Right lobe of liver (tissue), 4 donors: ENCODE data around the gene VPS11.
A peak's percentile ranks its signal among the peaks of the same experiment; 100 is the strongest.

Experiments
- POLR2A ChIP-seq: fragments of 450-650 bp; IDR thresholded peaks from one replicate; pipeline ENCODE4 v1.6.1; 2017; ENCODE audit warnings: antibody characterized with exemption, mild to moderate bottlenecking
- TF ChIP-seq, protein P1 (sequence below), 4 donors: fragments of 200-600 bp in 3 of 4; fragments of 450-650 bp in 1 of 4; IDR thresholded peaks; one replicate each; pipeline versions ENCODE4 v1.5.1 to v1.8.0; 2016 to 2022; ENCODE audit warnings: antibody characterized with exemption in 4 of 4, mild to moderate bottlenecking in 2 of 4
- donor health status: DM: no; HTN: no; CAD: no.
- donor health status: DM: no; HTN: no; CAD: no.
- donor health status: DM: no; HTN: yes; CAD: no.

DNA sequence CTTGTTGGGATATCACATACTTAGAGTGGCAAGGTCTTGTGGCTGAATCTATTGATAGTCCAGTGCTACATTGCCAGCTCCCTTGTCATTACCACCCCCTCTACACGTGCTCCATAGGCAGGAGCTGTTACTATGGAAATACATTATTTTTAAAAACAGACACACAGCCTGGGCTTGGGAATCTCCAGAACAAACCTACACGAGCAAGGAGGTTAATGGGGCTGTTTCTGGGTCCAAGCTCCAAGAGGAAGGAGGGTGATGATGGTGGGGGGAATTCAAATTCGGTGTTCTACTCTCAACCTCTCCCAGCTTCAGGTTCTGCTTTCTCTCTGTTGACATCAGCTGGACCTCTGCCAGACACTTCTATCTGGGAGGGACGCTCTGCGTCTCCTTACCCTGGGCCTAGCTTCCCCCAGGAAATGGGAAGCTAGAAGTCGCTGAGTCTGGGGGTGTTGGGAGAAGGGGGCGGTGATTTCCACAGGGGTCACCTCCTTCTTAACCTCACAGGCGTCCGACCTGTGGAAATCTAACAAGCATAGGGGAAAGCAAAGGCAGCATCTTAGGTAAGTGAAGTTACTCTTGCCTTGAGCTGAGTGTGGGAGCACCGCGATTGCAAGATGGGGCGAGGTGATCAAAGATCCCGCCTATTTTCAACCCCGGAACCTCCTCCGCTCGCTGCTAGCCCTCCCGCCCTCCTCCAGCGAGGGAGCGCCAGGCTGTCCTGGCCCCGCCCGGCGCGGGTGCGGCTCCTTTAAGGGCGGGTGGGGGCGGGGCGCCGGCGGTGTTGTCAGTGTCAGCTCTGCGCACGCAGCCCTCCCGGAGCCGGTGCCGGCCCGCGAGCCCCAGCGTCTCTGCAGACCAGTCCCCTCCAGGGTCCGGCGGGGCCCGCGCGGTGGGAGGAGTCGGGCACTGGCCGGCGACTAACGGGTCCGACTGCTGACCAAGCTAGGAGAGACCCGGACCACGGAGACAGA lies 39.2 kb downstream of the VPS11 start, which contains the start of gene C2CD2L:
- TF ChIP-seq, protein P1, sequence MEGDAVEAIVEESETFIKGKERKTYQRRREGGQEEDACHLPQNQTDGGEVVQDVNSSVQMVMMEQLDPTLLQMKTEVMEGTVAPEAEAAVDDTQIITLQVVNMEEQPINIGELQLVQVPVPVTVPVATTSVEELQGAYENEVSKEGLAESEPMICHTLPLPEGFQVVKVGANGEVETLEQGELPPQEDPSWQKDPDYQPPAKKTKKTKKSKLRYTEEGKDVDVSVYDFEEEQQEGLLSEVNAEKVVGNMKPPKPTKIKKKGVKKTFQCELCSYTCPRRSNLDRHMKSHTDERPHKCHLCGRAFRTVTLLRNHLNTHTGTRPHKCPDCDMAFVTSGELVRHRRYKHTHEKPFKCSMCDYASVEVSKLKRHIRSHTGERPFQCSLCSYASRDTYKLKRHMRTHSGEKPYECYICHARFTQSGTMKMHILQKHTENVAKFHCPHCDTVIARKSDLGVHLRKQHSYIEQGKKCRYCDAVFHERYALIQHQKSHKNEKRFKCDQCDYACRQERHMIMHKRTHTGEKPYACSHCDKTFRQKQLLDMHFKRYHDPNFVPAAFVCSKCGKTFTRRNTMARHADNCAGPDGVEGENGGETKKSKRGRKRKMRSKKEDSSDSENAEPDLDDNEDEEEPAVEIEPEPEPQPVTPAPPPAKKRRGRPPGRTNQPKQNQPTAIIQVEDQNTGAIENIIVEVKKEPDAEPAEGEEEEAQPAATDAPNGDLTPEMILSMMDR (IDR thresholded peaks at IDR 0.05), result no peak
- peak; percentile 63 for TF ChIP-seq POLR2A
